ENCODE measurements around the gene SRMS.

Gene SRMS

DNA sequence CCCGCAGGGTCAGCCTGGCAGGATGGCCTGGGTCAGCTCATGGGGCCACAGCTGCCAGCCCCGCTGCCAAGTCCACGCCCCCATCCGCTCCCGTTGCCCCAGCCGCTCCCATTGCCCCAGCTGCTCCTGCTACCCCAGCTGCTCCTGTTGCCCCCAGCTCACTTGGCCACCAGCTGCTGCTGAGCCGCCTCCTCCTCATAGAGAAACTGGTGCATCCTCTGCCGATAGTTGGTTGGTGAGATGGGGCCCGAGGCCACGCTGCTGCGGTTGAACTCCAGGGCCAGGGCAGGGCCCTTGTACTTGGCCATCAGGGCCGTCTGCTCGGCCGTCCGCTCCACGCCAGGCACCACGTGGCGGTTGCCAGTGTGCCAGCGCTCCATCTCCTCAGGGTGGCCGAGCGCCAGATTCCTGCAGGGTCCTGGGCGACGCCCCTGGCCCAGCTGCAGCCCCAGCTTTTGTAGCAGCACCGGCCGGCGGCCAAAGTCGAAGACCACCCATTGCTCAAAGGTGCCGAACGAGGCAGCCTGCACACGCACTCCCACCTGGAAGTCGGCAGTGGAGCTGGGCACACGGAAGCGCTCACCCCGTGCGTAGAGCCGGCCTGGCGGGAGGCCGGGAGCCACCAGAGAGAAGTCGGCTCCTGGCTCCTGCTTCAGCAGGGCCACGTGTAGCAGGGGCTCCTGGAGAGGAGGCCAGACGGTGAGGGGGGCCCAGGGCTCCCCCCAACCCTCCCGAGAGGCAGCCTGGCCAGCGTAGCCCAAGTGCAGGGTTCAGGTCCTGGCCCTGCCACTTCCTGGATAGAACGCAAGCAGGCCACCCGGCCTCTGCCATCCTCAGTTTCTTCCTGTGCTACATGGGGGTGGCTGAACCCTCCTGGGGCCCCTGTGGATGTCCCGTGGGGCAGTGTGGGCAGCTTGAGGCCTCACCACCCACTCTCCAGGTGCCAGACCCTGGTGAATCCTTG lies 21.7 kb upstream of the SRMS start:
- Histone ChIP-seq H3K27ac (ENCODE audit: low read length) (no peak overlapping the region), H3K27me3 (replicated peaks; ENCODE audit: insufficient read depth, low read length) (no peaks in the 10 kb centered on the region), H3F3A (ENCODE audit: insufficient read depth, low read length) (peaks cover 9% of the 10 kb centered on the region), H3K36me3 (replicated peaks; ENCODE audit: insufficient read depth, low read length) (no peaks in the 10 kb centered on the region), H2AFZ (ENCODE audit: low read length) (no peak overlapping the region), H3K4me2 (ENCODE audit: low read depth, low read length) (peak overlapping the region; percentile 91), H3K79me2 (ENCODE audit: low read length) (peaks cover 4% of the 10 kb centered on the region; the same call in 1 of the 2 replicates), H3K9ac (ENCODE audit: low read length) (no peak overlapping the region), H4K20me1 (ENCODE audit: insufficient read depth, low read length) (no peaks in the 10 kb centered on the region), H3K4me3 (ENCODE audit: low read length) (peak overlapping the region; percentile 32; the same call in 1 of the 2 replicates), H3K9me2 (replicated peaks; ENCODE audit: insufficient read depth, low read length) (no peaks in the 10 kb centered on the region), H3K9me3 (replicated peaks; ENCODE audit: insufficient read depth, low read length) (no peaks in the 10 kb centered on the region), H3K4me1 (ENCODE audit: low read length) (peaks cover 27% of the 10 kb centered on the region)
- TF ChIP-seq, protein P1, sequence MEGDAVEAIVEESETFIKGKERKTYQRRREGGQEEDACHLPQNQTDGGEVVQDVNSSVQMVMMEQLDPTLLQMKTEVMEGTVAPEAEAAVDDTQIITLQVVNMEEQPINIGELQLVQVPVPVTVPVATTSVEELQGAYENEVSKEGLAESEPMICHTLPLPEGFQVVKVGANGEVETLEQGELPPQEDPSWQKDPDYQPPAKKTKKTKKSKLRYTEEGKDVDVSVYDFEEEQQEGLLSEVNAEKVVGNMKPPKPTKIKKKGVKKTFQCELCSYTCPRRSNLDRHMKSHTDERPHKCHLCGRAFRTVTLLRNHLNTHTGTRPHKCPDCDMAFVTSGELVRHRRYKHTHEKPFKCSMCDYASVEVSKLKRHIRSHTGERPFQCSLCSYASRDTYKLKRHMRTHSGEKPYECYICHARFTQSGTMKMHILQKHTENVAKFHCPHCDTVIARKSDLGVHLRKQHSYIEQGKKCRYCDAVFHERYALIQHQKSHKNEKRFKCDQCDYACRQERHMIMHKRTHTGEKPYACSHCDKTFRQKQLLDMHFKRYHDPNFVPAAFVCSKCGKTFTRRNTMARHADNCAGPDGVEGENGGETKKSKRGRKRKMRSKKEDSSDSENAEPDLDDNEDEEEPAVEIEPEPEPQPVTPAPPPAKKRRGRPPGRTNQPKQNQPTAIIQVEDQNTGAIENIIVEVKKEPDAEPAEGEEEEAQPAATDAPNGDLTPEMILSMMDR (IDR thresholded peaks at IDR 0.05; ENCODE audit: low read length) = no peak
- TF ChIP-seq EZH2phosphoT487 (IDR thresholded peaks at IDR 0.05; ENCODE audit: low read length) (no peak), EZH2 (optimal IDR thresholded peaks at IDR 0.05; ENCODE audit: low read depth, low read length) (no peak)
- no peak for DNase-seq

GRCh38 chr20:63568170-63568981 lies 20.8 kb upstream of the SRMS start:
- Histone ChIP-seq H3F3A (ENCODE audit: insufficient read depth, low read length) (peaks cover 9% of the 10 kb centered on the region), H3K9ac (ENCODE audit: low read length) (peak overlapping the region; percentile 8; the same call in 1 of the 2 replicates), H3K9me2 (replicated peaks; ENCODE audit: insufficient read depth, low read length) (no peaks in the 10 kb centered on the region), H3K4me3 (ENCODE audit: low read length) (peak overlapping the region; percentile 32), H4K20me1 (ENCODE audit: insufficient read depth, low read length) (no peaks in the 10 kb centered on the region), H3K4me2 (ENCODE audit: low read depth, low read length) (peak overlapping the region; percentile 91), H2AFZ (ENCODE audit: low read length) (no peak overlapping the region), H3K79me2 (ENCODE audit: low read length) (no peaks in the 10 kb centered on the region), H3K36me3 (replicated peaks; ENCODE audit: insufficient read depth, low read length) (no peaks in the 10 kb centered on the region), H3K27me3 (replicated peaks; ENCODE audit: insufficient read depth, low read length) (no peaks in the 10 kb centered on the region), H3K27ac (ENCODE audit: low read length) (peak overlapping the region; percentile 73; the same call in 1 of the 2 replicates), H3K4me1 (ENCODE audit: low read length) (peaks cover 26% of the 10 kb centered on the region), H3K9me3 (replicated peaks; ENCODE audit: insufficient read depth, low read length) (no peaks in the 10 kb centered on the region)
- DNase-seq = peak; percentile 32
- TF ChIP-seq EZH2phosphoT487 (IDR thresholded peaks at IDR 0.05; ENCODE audit: low read length) (no peak), EZH2 (optimal IDR thresholded peaks at IDR 0.05; ENCODE audit: low read depth, low read length) (no peak)
- TF ChIP-seq, protein P1 (IDR thresholded peaks at IDR 0.05; ENCODE audit: low read length) = no peak

DNA sequence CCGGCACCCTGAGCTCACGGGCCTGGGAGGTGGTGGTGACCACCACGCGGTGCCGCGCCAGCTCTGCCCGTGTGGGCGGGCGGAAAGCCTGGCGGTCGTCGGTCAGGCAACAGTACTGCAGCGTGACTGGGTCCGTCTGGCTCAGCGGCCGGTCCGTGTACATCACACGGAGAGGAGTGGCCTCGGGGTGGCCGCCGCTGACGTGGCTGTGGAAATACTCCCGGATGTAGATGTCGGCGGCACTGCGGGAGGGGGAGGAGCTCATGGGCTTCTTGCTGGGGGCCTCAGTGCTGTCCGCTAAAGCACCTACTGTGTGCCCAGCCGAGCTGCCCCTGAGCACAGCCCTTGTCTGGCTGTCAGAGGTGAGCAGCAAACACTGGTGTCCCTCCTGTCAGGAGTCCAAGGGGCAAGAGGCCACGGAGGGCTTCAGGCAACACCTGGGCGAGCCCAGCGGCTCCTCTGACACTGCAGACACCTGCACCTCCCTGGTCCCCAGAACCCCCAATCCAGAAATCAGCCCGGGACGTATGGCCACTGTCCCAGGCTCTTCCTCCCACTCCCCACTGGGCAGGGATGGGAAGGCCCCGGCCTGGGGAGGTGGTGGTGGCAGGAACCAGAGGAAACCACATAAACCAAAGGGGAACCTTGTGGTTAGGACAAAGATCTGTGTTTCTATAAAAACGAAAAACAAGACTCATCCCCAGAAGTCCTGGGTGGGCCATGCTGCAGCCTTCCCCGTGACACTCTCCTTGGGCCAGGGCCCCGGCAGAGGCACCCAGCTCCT lies 20.0 kb upstream of the SRMS start:
- H3K36me3 ChIP-seq (replicated peaks; ENCODE audit: insufficient read depth, low read length) = no peaks in the 10 kb centered on the region
- H3K79me2 ChIP-seq (ENCODE audit: low read length) = no peaks in the 10 kb centered on the region
- H3K4me2 ChIP-seq (ENCODE audit: low read depth, low read length) = peak overlapping the region; percentile 91
- TF ChIP-seq EZH2 (optimal IDR thresholded peaks at IDR 0.05; ENCODE audit: low read depth, low read length) (no peak), EZH2phosphoT487 (IDR thresholded peaks at IDR 0.05; ENCODE audit: low read length) (no peak)
- TF ChIP-seq, protein P1 (IDR thresholded peaks at IDR 0.05; ENCODE audit: low read length) = no peak
- no peak overlapping the region for H2AFZ ChIP-seq (ENCODE audit: low read length)
- H3K4me1 ChIP-seq (ENCODE audit: low read length) = peaks cover 26% of the 10 kb centered on the region
- H3K4me3 ChIP-seq (ENCODE audit: low read length) = peak overlapping the region; percentile 32
- peak overlapping the region; percentile 8; the same call in 1 of the 2 replicates for H3K9ac ChIP-seq (ENCODE audit: low read length)
- no peaks in the 10 kb centered on the region for H3K9me2 ChIP-seq (replicated peaks; ENCODE audit: insufficient read depth, low read length)
- H3K27me3 ChIP-seq (replicated peaks; ENCODE audit: insufficient read depth, low read length) = no peaks in the 10 kb centered on the region
- H3K9me3 ChIP-seq (replicated peaks; ENCODE audit: insufficient read depth, low read length) = no peaks in the 10 kb centered on the region
- DNase-seq = peak; percentile 82
- no peaks in the 10 kb centered on the region for H4K20me1 ChIP-seq (ENCODE audit: insufficient read depth, low read length)
- peaks cover 9% of the 10 kb centered on the region for H3F3A ChIP-seq (ENCODE audit: insufficient read depth, low read length)
- H3K27ac ChIP-seq (ENCODE audit: low read length) = peak overlapping the region; percentile 73; the same call in 1 of the 2 replicates

Data from MM.1S (cell line).